Upper lobe of left lung (tissue), 6 donors: ENCODE results near the gene KLF13. TPM values are rescaled to one million over a fixed set of nuclear protein-coding genes. Genes with fewer than 3 reads are reported as not detected.

Experiments
- ATAC-seq, 2 donors: fragments of 200-7000 bp; cut with Tn5 transposase; one replicate each; pipeline ENCODE4 v1.9.1; 2022; ENCODE audit warnings: mild to moderate bottlenecking in 2 of 2, moderate library complexity in 2 of 2; ENCODE audit not compliant: low FRiP score in 2 of 2
- DNase-seq, 2 donors: peaks; one replicate each; pipeline ENCODE4 v3.0.0-alpha.2; 2019 to 2020
- H3K27ac ChIP-seq, 4 donors: fragments of 200-600 bp; sonication (generic); one replicate each; pipeline ENCODE4 v1.5.1; 2016 to 2019
- H3K27me3 ChIP-seq, 4 donors: fragments of 200-600 bp; sonication (generic); one replicate each; pipeline ENCODE4 v1.5.1; 2017 to 2019
- H3K36me3 ChIP-seq, 4 donors: fragments of 200-600 bp; sonication (generic); one replicate each; pipeline ENCODE4 v1.5.1; 2016 to 2019
- H3K4me1 ChIP-seq, 4 donors: fragments of 200-600 bp; sonication (generic); one replicate each; pipeline ENCODE4 v1.5.1; 2018 to 2019
- H3K4me3 ChIP-seq, 4 donors: fragments of 200-600 bp; sonication (generic); one replicate each; pipeline ENCODE4 v1.5.1; 2017 to 2019; ENCODE audit warnings: mild to moderate bottlenecking in 2 of 4, moderate library complexity in 1 of 4
- H3K9me3 ChIP-seq, 4 donors: fragments of 200-600 bp; sonication (generic); one replicate each; pipeline ENCODE4 v1.5.1; 2018 to 2019
- EP300 ChIP-seq, 4 donors: sonication (generic); formaldehyde crosslinking; IDR thresholded peaks; one replicate each; pipeline ENCODE4 v1.5.1; 2017; ENCODE audit warnings: antibody characterized with exemption in 4 of 4, control low read depth in 2 of 4
- POLR2A ChIP-seq, 4 donors: fragments of 450-650 bp; IDR thresholded peaks; one replicate each; pipeline ENCODE4 v1.5.1; 2016 to 2017; ENCODE audit warnings: antibody characterized with exemption in 4 of 4, mild to moderate bottlenecking in 2 of 4
- POLR2AphosphoS5 ChIP-seq, 2 donors: sonication (generic); formaldehyde crosslinking; IDR thresholded peaks; one replicate each; pipeline ENCODE4 v1.5.1; 2017; ENCODE audit warnings: antibody characterized with exemption in 2 of 2
- WGBS, 2 donors: methylation state at CpG; one replicate each; pipeline ENCODE4 v1.1.5; 2017 to 2018; 5-methylcytosine and 5-hydroxymethylcytosine counted together
- total RNA-seq, 6 donors: library from RNA; depleted of rRNA in 4 of 6; stranded (reverse); fragments of >200 nt in 4 of 6; gene quantifications; one replicate each; pipeline versions ENCODE4 v1.1.0 to v1.2.1, GENCODE V29; 2016 to 2021
- TF ChIP-seq, protein P1 (sequence below), 6 experiments: fragments of 450-650 bp in 4 of 6; fragments of 200-600 bp in 2 of 6; sonication (generic) in 2 of 6; IDR thresholded peaks; one replicate each; pipeline ENCODE4 v1.5.1; 2016 to 2019; ENCODE audit warnings: antibody characterized with exemption in 6 of 6
- donor health status: DM: no; HTN: no; CAD: no; lungs with moderate emphysema.
- donor health status: DM: no; HTN: yes; CAD: no; lungs with severe emphysema.

The KLF13 gene
- total RNA-seq, 6 donors from 2014 or later, result 103 to 231 (median 147) TPM

GRCh38 chr15:31300208-31300661, 26.4 kb upstream of the KLF13 start:
- DNase-seq, result peak in 1 of 2 donors; percentile 52
- Histone ChIP-seq H3K27ac (no peak overlapping the region), H3K4me3 (no peak overlapping the region), H3K9me3 (no peaks in the 10 kb centered on the region), H3K27me3 (no peaks in the 10 kb centered on the region), H3K4me1 (peaks cover 22 to 49% (median 23%) of the 10 kb centered on the region in 4 donors), H3K36me3 (no peaks in the 10 kb centered on the region)
- ATAC-seq, result no peak
- 59 to 100% methylated on average over 2 to 10 of the region's 10 CpGs for WGBS, 2 donors
- TF ChIP-seq POLR2A (IDR thresholded peaks at IDR 0.05) (no peak), POLR2AphosphoS5 (IDR thresholded peaks at IDR 0.05) (no peak), EP300 (IDR thresholded peaks at IDR 0.05) (no peak)
- TF ChIP-seq, protein P1, sequence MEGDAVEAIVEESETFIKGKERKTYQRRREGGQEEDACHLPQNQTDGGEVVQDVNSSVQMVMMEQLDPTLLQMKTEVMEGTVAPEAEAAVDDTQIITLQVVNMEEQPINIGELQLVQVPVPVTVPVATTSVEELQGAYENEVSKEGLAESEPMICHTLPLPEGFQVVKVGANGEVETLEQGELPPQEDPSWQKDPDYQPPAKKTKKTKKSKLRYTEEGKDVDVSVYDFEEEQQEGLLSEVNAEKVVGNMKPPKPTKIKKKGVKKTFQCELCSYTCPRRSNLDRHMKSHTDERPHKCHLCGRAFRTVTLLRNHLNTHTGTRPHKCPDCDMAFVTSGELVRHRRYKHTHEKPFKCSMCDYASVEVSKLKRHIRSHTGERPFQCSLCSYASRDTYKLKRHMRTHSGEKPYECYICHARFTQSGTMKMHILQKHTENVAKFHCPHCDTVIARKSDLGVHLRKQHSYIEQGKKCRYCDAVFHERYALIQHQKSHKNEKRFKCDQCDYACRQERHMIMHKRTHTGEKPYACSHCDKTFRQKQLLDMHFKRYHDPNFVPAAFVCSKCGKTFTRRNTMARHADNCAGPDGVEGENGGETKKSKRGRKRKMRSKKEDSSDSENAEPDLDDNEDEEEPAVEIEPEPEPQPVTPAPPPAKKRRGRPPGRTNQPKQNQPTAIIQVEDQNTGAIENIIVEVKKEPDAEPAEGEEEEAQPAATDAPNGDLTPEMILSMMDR (IDR thresholded peaks at IDR 0.05), result no peak

DNA sequence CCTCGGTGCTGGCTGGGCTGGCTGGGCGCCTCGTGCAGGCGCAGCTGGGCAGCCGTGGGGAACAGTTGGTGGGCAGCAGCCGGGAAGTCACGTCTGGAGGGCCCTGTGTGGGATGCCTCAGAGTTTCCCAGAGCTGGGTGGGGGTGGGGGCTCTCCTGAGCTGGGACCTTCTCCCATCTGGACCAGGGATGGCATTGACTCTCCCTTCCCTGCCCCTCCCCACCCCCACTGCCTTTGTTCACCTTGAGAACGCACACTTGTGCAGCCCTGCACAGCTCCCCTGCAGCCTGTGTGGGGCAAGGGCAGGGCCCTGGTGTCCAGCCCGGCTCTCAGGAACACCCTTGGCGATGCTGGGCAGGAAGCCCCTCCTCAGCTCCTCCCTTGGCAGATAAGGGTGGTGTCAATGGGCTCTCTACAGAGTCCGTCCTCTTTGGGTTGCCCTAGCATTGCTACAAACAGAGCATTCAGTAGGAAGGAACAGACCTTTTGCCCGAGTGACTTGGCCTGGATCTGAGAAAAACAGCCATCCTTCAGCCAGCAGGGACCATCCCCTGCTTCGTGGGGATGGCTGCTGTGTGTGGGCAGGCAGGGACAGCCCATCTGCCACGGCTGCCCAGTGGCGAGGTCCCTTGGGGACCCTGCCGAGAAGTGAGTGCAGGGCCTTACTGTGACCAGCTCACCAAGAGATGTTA, 25.5 kb upstream of the KLF13 start:
- 71 to 97% methylated on average over 5 to 16 of the region's 16 CpGs for WGBS, 2 donors
- Histone ChIP-seq H3K4me3 (no peak overlapping the region), H3K27me3 (no peaks in the 10 kb centered on the region), H3K27ac (no peak overlapping the region), H3K4me1 (peaks cover 23 to 48% (median 25%) of the 10 kb centered on the region in 4 donors), H3K36me3 (no peaks in the 10 kb centered on the region), H3K9me3 (no peaks in the 10 kb centered on the region)
- ATAC-seq, result no peak
- DNase-seq, result peak in 1 of 2 donors; percentile 60
- no peak for TF ChIP-seq POLR2AphosphoS5 (IDR thresholded peaks at IDR 0.05)
- TF ChIP-seq, protein P1 (IDR thresholded peaks at IDR 0.05), result peak in 1 of 6 experiments; percentile 11

- ATAC-seq, result no peak
- H3K4me3 ChIP-seq, result no peak overlapping the region
- no peaks in the 10 kb centered on the region for H3K36me3 ChIP-seq
- DNase-seq, result no peak
- no peaks in the 10 kb centered on the region for H3K9me3 ChIP-seq
- no peaks in the 10 kb centered on the region for H3K27me3 ChIP-seq
- peaks cover 25 to 46% (median 27%) of the 10 kb centered on the region in 4 donors for H3K4me1 ChIP-seq
- H3K27ac ChIP-seq, result no peak overlapping the region
- TF ChIP-seq, protein P1 (IDR thresholded peaks at IDR 0.05), result no peak
- TF ChIP-seq POLR2AphosphoS5 (IDR thresholded peaks at IDR 0.05) (no peak), POLR2A (IDR thresholded peaks at IDR 0.05) (no peak), EP300 (IDR thresholded peaks at IDR 0.05) (no peak)
- WGBS, 2 donors, result 76 to 81% methylated on average over 4 of the region's 4 CpGs
These were observed 25.0 kb upstream of the KLF13 start for GRCh38 chr15:31301673-31301990.

DNA sequence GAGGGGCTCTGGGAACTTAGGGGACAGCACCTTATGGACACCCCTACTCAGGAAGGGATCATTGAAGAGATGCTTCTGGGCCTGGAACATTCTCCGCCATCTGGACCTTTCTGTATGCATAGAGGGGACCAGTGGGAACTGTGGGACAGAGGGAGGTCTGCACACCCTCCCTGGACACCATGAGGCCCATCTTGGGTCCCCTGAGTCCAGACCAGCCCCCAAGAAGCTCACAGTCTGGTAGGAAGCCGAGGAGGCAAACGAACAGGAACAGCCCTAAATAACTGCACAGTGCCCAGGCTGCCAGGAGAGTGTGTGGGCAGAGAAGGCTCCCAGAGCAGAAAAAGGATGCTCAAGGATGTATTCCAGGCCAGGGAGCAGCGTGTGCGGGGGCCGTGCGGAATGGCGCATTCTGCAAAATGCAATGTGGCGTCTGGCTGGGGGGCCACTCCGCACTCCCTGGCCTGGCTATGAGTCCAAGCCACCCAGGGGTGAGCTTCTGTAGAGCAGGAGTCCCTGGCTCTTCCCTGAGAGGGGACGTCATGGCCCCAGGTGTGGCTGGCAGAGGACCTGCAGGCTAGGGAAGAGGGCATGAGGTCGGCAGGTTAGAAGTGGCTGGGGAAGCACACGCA, 24.5 kb upstream of the KLF13 start:
- Histone ChIP-seq H3K27ac (no peak overlapping the region), H3K36me3 (no peaks in the 10 kb centered on the region), H3K9me3 (no peaks in the 10 kb centered on the region), H3K27me3 (no peaks in the 10 kb centered on the region), H3K4me1 (peaks cover 21 to 45% (median 24%) of the 10 kb centered on the region in 4 donors), H3K4me3 (no peak overlapping the region)
- TF ChIP-seq POLR2A (IDR thresholded peaks at IDR 0.05) (no peak), POLR2AphosphoS5 (IDR thresholded peaks at IDR 0.05) (no peak), EP300 (IDR thresholded peaks at IDR 0.05) (no peak)
- TF ChIP-seq, protein P1 (IDR thresholded peaks at IDR 0.05), result no peak
- WGBS, 2 donors, result 92 to 94% methylated on average over 13 of the region's 13 CpGs
- ATAC-seq (no peak), DNase-seq (peak in 1 of 2 donors; percentile 60)
